Measurements from ENCODE around the gene BTBD10.
A peak's percentile ranks its signal among the peaks of the same experiment; 100 is the strongest.

The BTBD10 gene

GRCh38 chr11:13373216-13373615 lies 89.8 kb downstream of the BTBD10 start:
- DNase-seq, result no peak

- DNase-seq, result peak; percentile 64
These were observed 95.0 kb downstream of the BTBD10 start for GRCh38 chr11:13368041-13368446.

- no peak for DNase-seq
These were observed 95.9 kb downstream of the BTBD10 start for GRCh38 chr11:13367115-13367514.

- no peak for DNase-seq
These were observed 96.6 kb downstream of the BTBD10 start for GRCh38 chr11:13366266-13367026.

- no peak for DNase-seq
These were observed 98.6 kb downstream of the BTBD10 start for GRCh38 chr11:13364388-13364787.

GRCh38 chr11:13362596-13363109 lies 100.4 kb downstream of the BTBD10 start:
- DNase-seq, result no peak

- peak; percentile 69 for DNase-seq
These were observed 104.3 kb downstream of the BTBD10 start for GRCh38 chr11:13358596-13359270.

GRCh38 chr11:13357232-13357631 lies 105.8 kb downstream of the BTBD10 start:
- no peak for DNase-seq

GRCh38 chr11:13355191-13355590 lies 107.8 kb downstream of the BTBD10 start:
- DNase-seq, result no peak

- DNase-seq, result no peak
These were observed 108.7 kb downstream of the BTBD10 start for GRCh38 chr11:13354335-13354734.

GRCh38 chr11:13352711-13353110 lies 110.3 kb downstream of the BTBD10 start:
- DNase-seq, result no peak

GRCh38 chr11:13349581-13349980 lies 113.4 kb downstream of the BTBD10 start:
- DNase-seq, result no peak

- DNase-seq, result no peak
These were observed 114.0 kb downstream of the BTBD10 start for GRCh38 chr11:13349046-13349445.

GRCh38 chr11:13348305-13348704 lies 114.7 kb downstream of the BTBD10 start:
- DNase-seq, result no peak

GRCh38 chr11:13347901-13348300 lies 115.1 kb downstream of the BTBD10 start:
- DNase-seq, result no peak

- DNase-seq, result no peak
These were observed 116.6 kb downstream of the BTBD10 start for GRCh38 chr11:13346470-13346869.

GRCh38 chr11:13344818-13345217 lies 118.2 kb downstream of the BTBD10 start:
- DNase-seq, result no peak

- peak; percentile 74 for DNase-seq
These were observed 118.9 kb downstream of the BTBD10 start for GRCh38 chr11:13343931-13344717.

GRCh38 chr11:13343067-13343466 lies 120.0 kb downstream of the BTBD10 start:
- DNase-seq, result no peak

GRCh38 chr11:13341026-13341425 lies 122.0 kb downstream of the BTBD10 start:
- DNase-seq, result no peak

GRCh38 chr11:13339195-13340153 lies 123.5 kb downstream of the BTBD10 start:
- peak; percentile 98 for DNase-seq
